K562 (cell line): Measurements from ENCODE around the gene PLBD1. TPM values are rescaled to one million over a fixed set of nuclear protein-coding genes. Genes with fewer than 3 reads are reported as not detected.

Experiments used
- ATAC-seq: fragments of 200-7000 bp; cut with Tn5 transposase; 3 replicates; pipeline ENCODE4 v1.9.1; 2020; ENCODE audit warnings: moderate library complexity
- BruUV-seq: library from RNA; stranded (reverse); fragments of 400-500 nt; replicated peaks from 2 replicates; lab custom pipeline; 2021; lab: Mats Ljungman, UMichigan
- CTCF ChIA-PET: fragments of 300-600 bp; formaldehyde crosslinking; extraction: SDS; loops from one replicate; lab custom pipeline; 2021; ENCODE audit warnings: low intra/inter-chr PET ratio; lab: Yijun Ruan, JAX
- POLR2A ChIA-PET: fragments of 300-600, 350-650 bp; sonication (Branson Sonifier 250); formaldehyde crosslinking; extraction: SDS; loops from one replicate; lab custom pipeline; 2021; ENCODE audit warnings: antibody characterized with exemption, inconsistent platforms; lab: Yijun Ruan, JAX
- DNase-seq, 4 experiments: peaks; one replicate each; pipeline versions ENCODE4 v3.0.0 to v3.0.0-alpha.2; 2011 to 2018; ENCODE audit warnings: low spot score in 3 of 4, mixed read lengths in 3 of 4; ENCODE audit errors: extremely low read depth in 1 of 4
- FAIRE-seq: peaks from 2 replicates; lab custom pipeline; 2011; peaks lifted over from hg19 to GRCh38; lab: Jason Lieb, UNC
- H2AFZ ChIP-seq: 2 replicates; pipeline ENCODE4 v1.6.0; 2011; ENCODE audit warnings: low read depth, low read length, control low read depth, inconsistent platforms
- H3K27ac ChIP-seq: fragments of 200-600 bp; 3 replicates; pipeline ENCODE4 v1.8.0; 2011; ENCODE audit warnings: low read depth, mild to moderate bottlenecking, control low read depth, inconsistent platforms, low read length, moderate library complexity, mixed read lengths; ENCODE audit errors: extremely low read depth
- H3K27me3 ChIP-seq, 2 experiments: fragments of 300-600 bp in 1 of 2; 2 replicates in 1 of 2; 3 replicates in 1 of 2; pipeline versions ENCODE4 v1.6.0 to v1.8.0; 2011; ENCODE audit warnings: inconsistent platforms in 2 of 2, low read length in 2 of 2, mild to moderate bottlenecking in 1 of 2, mixed read lengths in 1 of 2, moderate library complexity in 1 of 2; ENCODE audit not compliant: control insufficient read depth in 2 of 2, insufficient read depth in 2 of 2
- H3K36me3 ChIP-seq: fragments of 300-600 bp; 3 replicates; pipeline ENCODE4 v1.8.0; 2011; ENCODE audit warnings: mild to moderate bottlenecking, low read length, inconsistent platforms; ENCODE audit not compliant: control insufficient read depth, insufficient read depth
- H3K4me1 ChIP-seq, 2 experiments: fragments of 200-600 bp in 1 of 2; replicated peaks in 1 of 2; 2 replicates in 1 of 2; 3 replicates in 1 of 2; pipeline versions ENCODE4 v1.5.1 to v1.8.0; 2011; ENCODE audit warnings: inconsistent platforms in 2 of 2, low read length in 2 of 2, mild to moderate bottlenecking in 1 of 2, mixed read lengths in 1 of 2, moderate library complexity in 1 of 2; ENCODE audit not compliant: control insufficient read depth in 2 of 2, insufficient read depth in 2 of 2
- H3K4me2 ChIP-seq: 2 replicates; pipeline ENCODE4 v1.6.1; 2011; ENCODE audit warnings: low read length, control low read depth, inconsistent platforms, mixed read lengths; ENCODE audit not compliant: insufficient read depth
- H3K4me3 ChIP-seq: fragments of 200-600 bp; sonication (generic), shearing (Covaris generic); 2 replicates; pipeline ENCODE4 v1.5.1; 2016; ENCODE audit warnings: control low read depth, inconsistent platforms
- H3K79me2 ChIP-seq: fragments of 200-600 bp; 3 replicates; pipeline ENCODE4 v1.8.0; 2011; ENCODE audit warnings: low read length, inconsistent platforms; ENCODE audit not compliant: control insufficient read depth, insufficient read depth
- H3K9ac ChIP-seq, 2 experiments: 2 replicates each; pipeline versions ENCODE4 v1.6.0 to v1.6.1; 2011; ENCODE audit warnings: low read depth in 2 of 2, low read length in 2 of 2, control low read depth in 1 of 2, inconsistent platforms in 1 of 2, mild to moderate bottlenecking in 1 of 2, mixed read lengths in 1 of 2; ENCODE audit not compliant: insufficient read depth in 1 of 2
- H3K9me1 ChIP-seq: one replicate; pipeline ENCODE4 v1.6.0; 2011; ENCODE audit warnings: inconsistent platforms, mild to moderate bottlenecking, low read length, moderate library complexity; ENCODE audit not compliant: control insufficient read depth, insufficient read depth
- H3K9me3 ChIP-seq: replicated peaks from 2 replicates; pipeline ENCODE4 v1.5.1; 2011; ENCODE audit warnings: low read depth, low read length, inconsistent platforms; ENCODE audit not compliant: control insufficient read depth, insufficient read depth
- H4K20me1 ChIP-seq: replicated peaks from 2 replicates; pipeline ENCODE4 v1.6.1; 2011; ENCODE audit warnings: low read length, inconsistent platforms, mixed read lengths; ENCODE audit not compliant: control insufficient read depth, insufficient read depth
- CBX3 ChIP-seq, 2 experiments: IDR thresholded peaks; 1 replicate in 1 of 2; 2 replicates in 1 of 2; pipeline ENCODE4 v1.6.1; 2012; ENCODE audit warnings: inconsistent platforms in 2 of 2, low read length in 2 of 2, borderline replicate concordance in 1 of 2, control low read depth in 1 of 2
- CBX5 ChIP-seq: IDR thresholded peaks from 2 replicates; pipeline ENCODE4 v1.6.1; 2014; ENCODE audit warnings: low read depth, borderline replicate concordance
- ELF4 ChIP-seq: fragments of 450-650 bp; formaldehyde crosslinking; IDR thresholded peaks from 2 replicates; pipeline ENCODE4 v1.4.0; 2022; ENCODE audit warnings: missing genetic modification characterization
- GATA2 ChIP-seq: sonication (generic); formaldehyde crosslinking; IDR thresholded peaks from 2 replicates; pipeline ENCODE4 v1.4.0; 2020; ENCODE audit warnings: mild to moderate bottlenecking, missing genetic modification reagents
- HDGF ChIP-seq: fragments of 450-650 bp; IDR thresholded peaks from 2 replicates; pipeline ENCODE4 v1.6.1; 2016
- L3MBTL2 ChIP-seq: fragments of 450-650 bp; IDR thresholded peaks from 2 replicates; pipeline ENCODE4 v1.6.1; 2016; ENCODE audit warnings: mild to moderate bottlenecking, moderate library complexity
- LCOR ChIP-seq: sonication (generic); formaldehyde crosslinking; IDR thresholded peaks from 2 replicates; pipeline ENCODE4 v1.8.0; 2022; ENCODE audit warnings: mild to moderate bottlenecking, missing genetic modification reagents
- RBM15 ChIP-seq: fragments of 200-400 bp; formaldehyde crosslinking; IDR thresholded peaks from 2 replicates; pipeline ENCODE4 v1.6.1; 2018; ENCODE audit warnings: mild to moderate bottlenecking, low read length, moderate library complexity; ENCODE audit not compliant: insufficient read depth
- SUPT5H ChIP-seq: fragments of 450-650 bp; IDR thresholded peaks from 2 replicates; pipeline ENCODE4 v1.6.1; 2016
- TRIM28 ChIP-seq: fragments of 450-650 bp; IDR thresholded peaks from 2 replicates; pipeline ENCODE4 v1.6.1; 2017
- ZNF175 ChIP-seq: fragments of 200-800 bp; sonication (Bioruptor generic); IDR thresholded peaks from 2 replicates; pipeline ENCODE4 v1.6.1; 2016; ENCODE audit warnings: low read depth, mild to moderate bottlenecking, missing genetic modification characterization, missing compliant biosample characterization
- WGBS: fragments of 100-300 bp; shearing (Covaris generic); methylation state at CpG from one replicate; pipeline ENCODE4 v1.1.6; 2016; ENCODE audit warnings: low coverage, mixed read lengths; ENCODE audit not compliant: insufficient coverage; ENCODE audit errors: missing lambda C conversion rate; 5-methylcytosine and 5-hydroxymethylcytosine counted together
- in situ Hi-C: fragments of 300-500 bp; cut with MboI; formaldehyde crosslinking; loops from 4 replicates; pipeline ENCODE4 v1.15.0; 2018; ENCODE audit warnings: inconsistent platforms, mixed read lengths
- intact Hi-C: fragments of 100-400 bp; cut with micrococcal nuclease; formaldehyde crosslinking; loops from 2 replicates; pipeline ENCODE4 v1.14.2; 2022
- polyA plus RNA-seq, 8 experiments: library from polyadenylated mRNA; depleted of rRNA in 4 of 8; stranded (reverse) in 5 of 8; unstranded in 3 of 8; fragments of >200 nt; fragmentation: Nextera tagmentation in 2 of 8; fragmentation: Illumina TruSeq in 1 of 8; extraction: Ambion mirVana in 2 of 8; extraction: Trizol in 1 of 8; gene quantifications; 2 replicates each; pipeline versions ENCODE4 v1.2.1 to v1.2.3, GENCODE V29; 2011 to 2014; ENCODE audit warnings: inconsistent platforms in 1 of 8, missing spikeins in 1 of 8
- total RNA-seq, 7 experiments: library from RNA; depleted of rRNA in 6 of 7; stranded (reverse); fragments of >200 nt in 6 of 7; fragmentation: Illumina TruSeq in 2 of 7; extraction: Trizol in 2 of 7; gene quantifications; 2 replicates each; pipeline versions ENCODE4 v1.2.1 to v1.2.3, GENCODE V29; 2011 to 2021; ENCODE audit warnings: low replicate concordance in 1 of 7
- TF ChIP-seq, protein P1 (sequence below): fragments of 450-650 bp; IDR thresholded peaks from one replicate; pipeline ENCODE4 v1.6.1; 2018; ENCODE audit warnings: mild to moderate bottlenecking, moderate library complexity; ENCODE audit not compliant: partially characterized antibody
- TF ChIP-seq, protein P2 (sequence below): fragments of 250-450 bp; sonication (Bioruptor Pico); IDR thresholded peaks from 2 replicates; pipeline ENCODE4 v1.8.0; 2021; ENCODE audit warnings: mild to moderate bottlenecking, moderate library complexity
- TF ChIP-seq, protein P3 (sequence below): fragments of 450-650 bp; IDR thresholded peaks from 2 replicates; pipeline ENCODE4 v1.6.1; 2018; ENCODE audit not compliant: partially characterized antibody

Gene PLBD1
- total and polyA plus RNA-seq, 9 of the 15 experiments (the other 6 are each of a cell fraction or from before 2014, with no cell fraction given): 7.1 to 37.0 (median 20.6) TPM

DNA sequence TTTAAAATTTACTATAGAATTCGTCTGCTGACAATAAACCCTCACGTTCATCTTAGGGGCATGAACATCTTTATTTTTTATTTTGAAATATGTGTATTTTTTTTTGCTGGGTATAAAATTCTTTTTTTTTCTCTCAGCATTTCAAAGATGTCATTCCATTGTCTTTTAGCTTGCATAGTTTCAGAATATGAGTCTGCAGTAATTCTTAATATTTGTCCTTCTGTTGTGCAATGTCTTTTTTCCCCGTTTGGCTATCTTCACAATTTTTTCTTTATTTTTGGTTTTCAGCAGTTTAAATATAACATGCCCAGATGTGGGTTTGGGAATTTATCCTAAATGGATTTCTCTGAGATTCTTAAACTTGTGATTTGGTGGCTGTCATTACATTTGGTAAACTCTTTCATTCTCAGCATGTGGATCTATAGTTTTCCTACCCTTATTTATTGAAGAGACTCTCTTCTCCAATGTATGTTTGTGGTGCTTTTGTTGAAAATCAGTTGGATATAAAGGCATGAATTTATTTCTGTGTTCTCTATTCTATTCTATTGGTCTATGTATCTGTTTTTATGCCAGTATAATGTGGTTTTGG lies 37.8 kb upstream of the PLBD1 start:
- ChIA-PET POLR2A (interaction anchor here (0.6 kb wide), 1 partner anchor 91 kb away, joined by 4 read pairs; no protein-coding TSS in a partner anchor), CTCF (no interaction called here)
- Histone ChIP-seq H3K9me3 (no peaks in the 10 kb centered on the region), H3K4me3 (no peak overlapping the region), H3K4me1 (no peaks in the 10 kb centered on the region), H4K20me1 (no peaks in the 10 kb centered on the region), H3K79me2 (no peaks in the 10 kb centered on the region), H2AFZ (no peak overlapping the region), H3K27me3 (no peaks in the 10 kb centered on the region), H3K36me3 (no peaks in the 10 kb centered on the region), H3K27ac (no peak overlapping the region), H3K4me2 (no peak overlapping the region), H3K9ac (no peak overlapping the region), H3K9me1 (no peaks in the 10 kb centered on the region)
- BruUV-seq: no TSS peak
- intact Hi-C loops: no loop called here
- WGBS: 0% methylated on average over 3 of the region's 3 CpGs
- no peak for FAIRE-seq
- in situ Hi-C loops: no loop called here
- DNase-seq: no peak
- ATAC-seq: no peak
- TF ChIP-seq L3MBTL2 (no peak), ELF4 (no peak), CBX5 (0 out of 2 replicates have a peak, but pooled peaks have one; percentile 61), SUPT5H (no peak), HDGF (no peak), CBX3 (IDR thresholded peaks at IDR 0.05; ENCODE audit: borderline replicate concordance in 1 of 2, low read length in 2 of 2) (peak in 1 of 2 experiments; percentile 80; a peak in 2 of 3 replicates), RBM15 (no peak), TRIM28 (peak; percentile 91), LCOR (no peak), ZNF175 (CRISPR knock-in tag) (no peak), GATA2 (CRISPR knock-in tag) (no peak)
- TF ChIP-seq, protein P1, sequence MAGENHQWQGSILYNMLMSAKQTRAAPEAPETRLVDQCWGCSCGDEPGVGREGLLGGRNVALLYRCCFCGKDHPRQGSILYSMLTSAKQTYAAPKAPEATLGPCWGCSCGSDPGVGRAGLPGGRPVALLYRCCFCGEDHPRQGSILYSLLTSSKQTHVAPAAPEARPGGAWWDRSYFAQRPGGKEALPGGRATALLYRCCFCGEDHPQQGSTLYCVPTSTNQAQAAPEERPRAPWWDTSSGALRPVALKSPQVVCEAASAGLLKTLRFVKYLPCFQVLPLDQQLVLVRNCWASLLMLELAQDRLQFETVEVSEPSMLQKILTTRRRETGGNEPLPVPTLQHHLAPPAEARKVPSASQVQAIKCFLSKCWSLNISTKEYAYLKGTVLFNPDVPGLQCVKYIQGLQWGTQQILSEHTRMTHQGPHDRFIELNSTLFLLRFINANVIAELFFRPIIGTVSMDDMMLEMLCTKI: no peak
- TF ChIP-seq, protein P2, sequence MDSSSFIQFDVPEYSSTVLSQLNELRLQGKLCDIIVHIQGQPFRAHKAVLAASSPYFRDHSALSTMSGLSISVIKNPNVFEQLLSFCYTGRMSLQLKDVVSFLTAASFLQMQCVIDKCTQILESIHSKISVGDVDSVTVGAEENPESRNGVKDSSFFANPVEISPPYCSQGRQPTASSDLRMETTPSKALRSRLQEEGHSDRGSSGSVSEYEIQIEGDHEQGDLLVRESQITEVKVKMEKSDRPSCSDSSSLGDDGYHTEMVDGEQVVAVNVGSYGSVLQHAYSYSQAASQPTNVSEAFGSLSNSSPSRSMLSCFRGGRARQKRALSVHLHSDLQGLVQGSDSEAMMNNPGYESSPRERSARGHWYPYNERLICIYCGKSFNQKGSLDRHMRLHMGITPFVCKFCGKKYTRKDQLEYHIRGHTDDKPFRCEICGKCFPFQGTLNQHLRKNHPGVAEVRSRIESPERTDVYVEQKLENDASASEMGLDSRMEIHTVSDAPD (CRISPR knock-in tag): no peak
- TF ChIP-seq, protein P3, sequence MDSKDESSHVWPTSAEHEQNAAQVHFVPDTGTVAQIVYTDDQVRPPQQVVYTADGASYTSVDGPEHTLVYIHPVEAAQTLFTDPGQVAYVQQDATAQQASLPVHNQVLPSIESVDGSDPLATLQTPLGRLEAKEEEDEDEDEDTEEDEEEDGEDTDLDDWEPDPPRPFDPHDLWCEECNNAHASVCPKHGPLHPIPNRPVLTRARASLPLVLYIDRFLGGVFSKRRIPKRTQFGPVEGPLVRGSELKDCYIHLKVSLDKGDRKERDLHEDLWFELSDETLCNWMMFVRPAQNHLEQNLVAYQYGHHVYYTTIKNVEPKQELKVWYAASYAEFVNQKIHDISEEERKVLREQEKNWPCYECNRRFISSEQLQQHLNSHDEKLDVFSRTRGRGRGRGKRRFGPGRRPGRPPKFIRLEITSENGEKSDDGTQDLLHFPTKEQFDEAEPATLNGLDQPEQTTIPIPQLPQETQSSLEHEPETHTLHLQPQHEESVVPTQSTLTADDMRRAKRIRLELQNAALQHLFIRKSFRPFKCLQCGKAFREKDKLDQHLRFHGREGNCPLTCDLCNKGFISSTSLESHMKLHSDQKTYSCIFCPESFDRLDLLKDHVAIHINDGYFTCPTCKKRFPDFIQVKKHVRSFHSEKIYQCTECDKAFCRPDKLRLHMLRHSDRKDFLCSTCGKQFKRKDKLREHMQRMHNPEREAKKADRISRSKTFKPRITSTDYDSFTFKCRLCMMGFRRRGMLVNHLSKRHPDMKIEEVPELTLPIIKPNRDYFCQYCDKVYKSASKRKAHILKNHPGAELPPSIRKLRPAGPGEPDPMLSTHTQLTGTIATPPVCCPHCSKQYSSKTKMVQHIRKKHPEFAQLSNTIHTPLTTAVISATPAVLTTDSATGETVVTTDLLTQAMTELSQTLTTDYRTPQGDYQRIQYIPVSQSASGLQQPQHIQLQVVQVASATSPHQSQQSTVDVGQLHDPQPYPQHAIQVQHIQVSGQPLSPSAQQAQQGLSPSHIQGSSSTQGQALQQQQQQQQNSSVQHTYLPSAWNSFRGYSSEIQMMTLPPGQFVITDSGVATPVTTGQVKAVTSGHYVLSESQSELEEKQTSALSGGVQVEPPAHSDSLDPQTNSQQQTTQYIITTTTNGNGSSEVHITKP: no peak
